B cell (primary cell): ENCODE data around the gene RANBP3. TPM values are rescaled to one million over a fixed set of nuclear protein-coding genes. Genes with fewer than 3 reads are reported as not detected.

ENCODE experiments used
- ATAC-seq: fragments of 200-7000 bp; cut with Tn5 transposase; one replicate; pipeline ENCODE4 v1.10.0; 2021; ENCODE audit warnings: low read depth, mild to moderate bottlenecking, moderate number of reproducible peaks, moderate library complexity
- CTCF ChIA-PET: fragments of 350-600 bp; sonication (Branson Sonifier 250); formaldehyde crosslinking; loops from one replicate; lab custom pipeline; 2021; ENCODE audit warnings: antibody characterized with exemption, inconsistent platforms; lab: Charles Lee
- POLR2A ChIA-PET: fragments of 350-600 bp; sonication (Branson Sonifier 250); formaldehyde crosslinking; loops from one replicate; lab custom pipeline; 2021; ENCODE audit warnings: antibody characterized with exemption; lab: Charles Lee
- DNase-seq: peaks from one replicate; pipeline ENCODE4 v3.0.0; 2013
- H2AFZ ChIP-seq: 2 replicates; pipeline ENCODE4 v1.6.1; 2012; ENCODE audit warnings: mild to moderate bottlenecking, low read depth, low read length; ENCODE audit not compliant: insufficient read depth, poor library complexity, severe bottlenecking
- H3K27ac ChIP-seq, 2 donors: 1 replicate in 1 of 2; 2 replicates in 1 of 2; pipeline ENCODE4 v1.5.1; 2012 to 2013; ENCODE audit warnings: low read length in 2 of 2, mild to moderate bottlenecking in 2 of 2, moderate library complexity in 1 of 2
- H3K27me3 ChIP-seq, 4 experiments: fragments of 200-600 bp in 1 of 4; sonication (generic) in 1 of 4; replicated peaks in 1 of 4; 1 replicate in 2 of 4; 2 replicates in 2 of 4; pipeline versions ENCODE4 v1.6.1 to v1.7.0; 2013 to 2016; ENCODE audit warnings: low read length in 3 of 4, mild to moderate bottlenecking in 2 of 4, mixed read lengths in 1 of 4, moderate library complexity in 1 of 4; ENCODE audit not compliant: insufficient read depth in 4 of 4, control insufficient read depth in 3 of 4; ENCODE audit errors: control extremely low read depth in 1 of 4
- H3K36me3 ChIP-seq, 2 experiments: replicated peaks in 1 of 2; 1 replicate in 1 of 2; 2 replicates in 1 of 2; pipeline versions ENCODE4 v1.6.1 to v1.7.1; 2013; ENCODE audit warnings: low read length in 1 of 2; ENCODE audit not compliant: insufficient read depth in 2 of 2, control insufficient read depth in 1 of 2; ENCODE audit errors: control extremely low read depth in 1 of 2, extremely low read depth in 1 of 2
- H3K4me1 ChIP-seq, 2 donors: fragments of 200-600 bp in 1 of 2; sonication (generic) in 1 of 2; 1 replicate in 1 of 2; 2 replicates in 1 of 2; pipeline versions ENCODE4 v1.5.1 to v1.6.1; 2013 to 2017; ENCODE audit warnings: low read length in 2 of 2; ENCODE audit not compliant: control insufficient read depth in 2 of 2, insufficient read depth in 2 of 2
- H3K4me2 ChIP-seq: replicated peaks from 2 replicates; pipeline ENCODE3; 2012; ENCODE audit warnings: mild to moderate bottlenecking, low read depth, low read length; ENCODE audit not compliant: poor library complexity, severe bottlenecking
- H3K4me3 ChIP-seq, 5 experiments: fragments of 200-600 bp in 1 of 5; sonication (generic) in 1 of 5; 1 replicate in 3 of 5; 2 replicates in 2 of 5; pipeline versions ENCODE4 v1.5.1 to v1.7.0; 2011 to 2016; ENCODE audit warnings: low read length in 4 of 5, mild to moderate bottlenecking in 4 of 5, low read depth in 2 of 5, control low read depth in 1 of 5, moderate library complexity in 1 of 5; ENCODE audit not compliant: insufficient read depth in 1 of 5; ENCODE audit errors: control extremely low read depth in 1 of 5, extremely low read depth in 1 of 5
- H3K79me2 ChIP-seq: fragments of 200-600 bp; sonication (generic); one replicate; pipeline ENCODE4 v1.6.0; 2016; ENCODE audit warnings: low read length; ENCODE audit not compliant: control insufficient read depth, insufficient read depth
- H3K9ac ChIP-seq: fragments of 200-600 bp; sonication (generic); 2 replicates; pipeline ENCODE4 v1.6.1; 2017; ENCODE audit warnings: mild to moderate bottlenecking, low read length, moderate library complexity
- H3K9me3 ChIP-seq, 3 donors: one replicate each; pipeline versions ENCODE4 v1.6.1 to v1.7.1; 2013; ENCODE audit warnings: low read length in 2 of 3; ENCODE audit not compliant: control insufficient read depth in 2 of 3, insufficient read depth in 1 of 3; ENCODE audit errors: control extremely low read depth in 1 of 3
- H4K20me1 ChIP-seq: 2 replicates; pipeline ENCODE4 v1.6.0; 2012; ENCODE audit warnings: mild to moderate bottlenecking, low read length; ENCODE audit not compliant: insufficient read depth, control insufficient read depth, poor library complexity, severe bottlenecking
- H3K27ac Mint-ChIP-seq: one replicate; pipeline ENCODE4 v1.8.0; 2021; ENCODE audit warnings: mixed read lengths
- H3K27me3 Mint-ChIP-seq: one replicate; pipeline ENCODE4 v1.8.0; 2021; ENCODE audit warnings: mixed read lengths
- H3K4me1 Mint-ChIP-seq: one replicate; pipeline ENCODE4 v1.8.0; 2021; ENCODE audit warnings: mixed read lengths
- H3K4me3 Mint-ChIP-seq: one replicate; pipeline ENCODE4 v1.8.0; 2021; ENCODE audit warnings: mixed read lengths
- H3K9me3 Mint-ChIP-seq: one replicate; pipeline ENCODE4 v1.8.0; 2022; ENCODE audit warnings: mixed read lengths; ENCODE audit not compliant: insufficient read depth
- EZH2 ChIP-seq: IDR thresholded peaks from 2 replicates; pipeline ENCODE4 v1.6.1; 2012; ENCODE audit warnings: borderline replicate concordance, low read depth, mild to moderate bottlenecking, moderate library complexity, low read length; ENCODE audit not compliant: insufficient read depth, poor library complexity, severe bottlenecking
- WGBS: methylation state at CpG from one replicate; pipeline ENCODE4 v1.1.5; 2013; ENCODE audit warnings: missing lambda C conversion rate; ENCODE audit not compliant: insufficient coverage; 5-methylcytosine and 5-hydroxymethylcytosine counted together
- intact Hi-C: fragments of 100-400 bp; cut with micrococcal nuclease; formaldehyde crosslinking; loops from one replicate; pipeline ENCODE4 v1.10.0; 2022
- polyA plus RNA-seq: library from polyadenylated mRNA; depleted of rRNA; stranded (reverse); fragments of >200 nt; gene quantifications from 2 replicates; pipeline ENCODE4 v1.2.3, GENCODE V29; 2012
- total RNA-seq, 2 donors: library from RNA; stranded (reverse); fragments of 120-200 nt in 1 of 2; gene quantifications; 1 replicate in 1 of 2; 2 replicates in 1 of 2; pipeline versions ENCODE4 v1.2.3 to v1.2.4, GENCODE V29; 2013 to 2022
- TF ChIP-seq, protein P1 (sequence below): fragments of 200-600 bp; IDR thresholded peaks from one replicate; pipeline ENCODE4 v1.8.0; 2022; ENCODE audit warnings: antibody characterized with exemption, mild to moderate bottlenecking

The RANBP3 gene
- total and polyA plus RNA-seq, 2 donors (not counting 1 experiment from before 2014, with no cell fraction given): 86.7 to 91.7 TPM

- ChIA-PET CTCF (no interaction called here), POLR2A (no interaction called here)
- Histone ChIP-seq H3K79me2 (peaks cover 6% of the 10 kb centered on the region), H3K4me2 (no peak overlapping the region), H3K36me3 (peaks cover 0 to 9% of the 10 kb centered on the region in 2 experiments), H3K9me3 (peaks cover 0 to 12% (median 0%) of the 10 kb centered on the region in 3 donors), H3K4me3 (no peak overlapping the region), H2AFZ (no peak overlapping the region), H3K27me3 (peaks cover 0 to 24% (median 3%) of the 10 kb centered on the region in 4 experiments), H3K27ac (no peak overlapping the region), H4K20me1 (peaks cover 27% of the 10 kb centered on the region), H3K9ac (no peak overlapping the region), H3K4me1 (peaks cover 0 to 4% of the 10 kb centered on the region in 2 donors)
- no peaks in the 10 kb centered on the region for H3K9me3 Mint-ChIP-seq
- H3K4me1 Mint-ChIP-seq: no peaks in the 10 kb centered on the region
- peaks cover 7% of the 10 kb centered on the region for H3K27me3 Mint-ChIP-seq
- H3K4me3 Mint-ChIP-seq: no peak overlapping the region
- DNase-seq (no peak), ATAC-seq (no peak)
- TF ChIP-seq, protein P1, sequence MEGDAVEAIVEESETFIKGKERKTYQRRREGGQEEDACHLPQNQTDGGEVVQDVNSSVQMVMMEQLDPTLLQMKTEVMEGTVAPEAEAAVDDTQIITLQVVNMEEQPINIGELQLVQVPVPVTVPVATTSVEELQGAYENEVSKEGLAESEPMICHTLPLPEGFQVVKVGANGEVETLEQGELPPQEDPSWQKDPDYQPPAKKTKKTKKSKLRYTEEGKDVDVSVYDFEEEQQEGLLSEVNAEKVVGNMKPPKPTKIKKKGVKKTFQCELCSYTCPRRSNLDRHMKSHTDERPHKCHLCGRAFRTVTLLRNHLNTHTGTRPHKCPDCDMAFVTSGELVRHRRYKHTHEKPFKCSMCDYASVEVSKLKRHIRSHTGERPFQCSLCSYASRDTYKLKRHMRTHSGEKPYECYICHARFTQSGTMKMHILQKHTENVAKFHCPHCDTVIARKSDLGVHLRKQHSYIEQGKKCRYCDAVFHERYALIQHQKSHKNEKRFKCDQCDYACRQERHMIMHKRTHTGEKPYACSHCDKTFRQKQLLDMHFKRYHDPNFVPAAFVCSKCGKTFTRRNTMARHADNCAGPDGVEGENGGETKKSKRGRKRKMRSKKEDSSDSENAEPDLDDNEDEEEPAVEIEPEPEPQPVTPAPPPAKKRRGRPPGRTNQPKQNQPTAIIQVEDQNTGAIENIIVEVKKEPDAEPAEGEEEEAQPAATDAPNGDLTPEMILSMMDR: no peak
- TF ChIP-seq EZH2: no peak
- intact Hi-C loops: no loop called here
- H3K27ac Mint-ChIP-seq: no peak overlapping the region
- WGBS: 82% methylated on average over 12 of the region's 13 CpGs
These were observed 84.5 kb downstream of the RANBP3 start for GRCh38 chr19:5893296-5893903.

DNA sequence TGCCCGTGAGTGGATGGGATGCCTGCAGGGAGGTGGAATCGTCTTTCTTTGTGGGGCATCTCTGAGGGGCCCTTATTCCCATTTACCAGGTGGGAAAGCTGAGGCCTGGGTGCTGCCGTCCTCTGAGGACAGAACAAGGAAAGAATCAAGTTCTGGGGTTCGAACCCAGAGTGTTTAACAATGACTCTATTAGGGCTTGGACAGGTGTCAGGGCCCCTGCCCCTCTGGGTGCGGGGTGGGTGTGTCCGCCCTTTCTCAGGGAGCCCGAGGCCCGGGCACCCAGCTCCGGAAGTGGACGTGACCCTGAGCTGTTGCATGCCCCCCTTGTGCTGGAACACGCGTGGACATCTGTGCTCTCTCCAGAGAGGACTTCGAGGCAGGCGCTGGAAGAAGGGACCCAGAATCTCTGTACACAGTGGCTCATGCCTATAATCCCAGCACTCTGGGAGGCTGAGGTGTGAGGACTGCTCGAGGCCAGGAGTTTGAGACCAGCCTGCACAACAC is 85.1 kb downstream of the RANBP3 start:
- H3K27me3 ChIP-seq: peaks cover 0 to 24% (median 3%) of the 10 kb centered on the region in 4 experiments
- ATAC-seq (no peak), DNase-seq (no peak)
- H3K79me2 ChIP-seq: peaks cover under 1% of the 10 kb centered on the region
- no peak overlapping the region for H3K27ac ChIP-seq
- WGBS: 76% methylated on average over 13 of the region's 15 CpGs
- no peak overlapping the region for H3K4me2 ChIP-seq
- POLR2A ChIA-PET: no interaction called here
- H3K27ac Mint-ChIP-seq: no peak overlapping the region
- CTCF ChIA-PET: no interaction called here
- no peaks in the 10 kb centered on the region for H3K4me1 Mint-ChIP-seq
- TF ChIP-seq EZH2: no peak
- TF ChIP-seq, protein P1: peak; percentile 1
- intact Hi-C loops: no loop called here
- peaks cover 0 to 4% of the 10 kb centered on the region in 2 donors for H3K4me1 ChIP-seq
- no peak overlapping the region for H3K9ac ChIP-seq
- no peak overlapping the region for H2AFZ ChIP-seq
- H3K36me3 ChIP-seq: peaks cover 0 to 9% of the 10 kb centered on the region in 2 experiments
- H3K9me3 Mint-ChIP-seq: no peaks in the 10 kb centered on the region
- no peak overlapping the region for H3K4me3 Mint-ChIP-seq
- peaks cover 21% of the 10 kb centered on the region for H4K20me1 ChIP-seq
- H3K9me3 ChIP-seq: peaks cover 0 to 12% (median 0%) of the 10 kb centered on the region in 3 donors
- H3K4me3 ChIP-seq: no peak overlapping the region
- peaks cover 9% of the 10 kb centered on the region for H3K27me3 Mint-ChIP-seq
